GM19395 (cell line): Measurements from ENCODE around the gene CCDC15.
"Not testable (repeated sequence)": the region's sequence is repeated elsewhere in the genome, so short reads cannot be mapped to it uniquely, and the experiment has no call there.

Experiments used
- ATAC-seq: cut with Tn5 transposase; IDR thresholded peaks from one replicate; pipeline ENCODE4 v1.9.1; 2021; ENCODE audit warnings: mild to moderate bottlenecking, moderate library complexity; ENCODE audit not compliant: unreplicated experiment

CCDC15 gene

GRCh38 chr11:124988063-124988462, 34.1 kb downstream of the CCDC15 start:
- no peak for ATAC-seq

GRCh38 chr11:125001079-125001778, 47.2 kb downstream of the CCDC15 start:
- ATAC-seq, result no peak

- ATAC-seq, result no peak
These were observed 47.8 kb downstream of the CCDC15 start for GRCh38 chr11:125001849-125002248.

GRCh38 chr11:125005491-125005890, 51.5 kb downstream of the CCDC15 start:
- ATAC-seq, result no peak

DNA sequence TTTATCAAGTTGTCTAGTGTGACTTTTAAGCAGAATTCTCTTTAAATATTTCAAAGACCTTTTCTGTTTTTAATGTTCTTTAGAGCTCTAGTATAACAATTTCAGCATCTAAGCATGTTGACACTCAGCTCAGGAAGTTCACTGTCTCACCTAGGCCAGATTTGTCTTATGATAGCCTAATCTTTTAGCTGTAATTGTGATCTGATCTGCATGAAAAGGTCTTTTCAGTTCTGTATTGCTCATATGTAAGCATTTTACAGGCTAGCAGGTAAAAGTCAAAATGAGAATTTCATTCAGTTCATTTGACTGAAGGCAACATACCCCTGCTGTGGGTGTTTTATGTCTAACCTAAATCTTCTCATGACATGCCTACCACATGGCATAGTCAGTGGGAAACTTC, 62.4 kb downstream of the CCDC15 start:
- ATAC-seq, result no peak

DNA sequence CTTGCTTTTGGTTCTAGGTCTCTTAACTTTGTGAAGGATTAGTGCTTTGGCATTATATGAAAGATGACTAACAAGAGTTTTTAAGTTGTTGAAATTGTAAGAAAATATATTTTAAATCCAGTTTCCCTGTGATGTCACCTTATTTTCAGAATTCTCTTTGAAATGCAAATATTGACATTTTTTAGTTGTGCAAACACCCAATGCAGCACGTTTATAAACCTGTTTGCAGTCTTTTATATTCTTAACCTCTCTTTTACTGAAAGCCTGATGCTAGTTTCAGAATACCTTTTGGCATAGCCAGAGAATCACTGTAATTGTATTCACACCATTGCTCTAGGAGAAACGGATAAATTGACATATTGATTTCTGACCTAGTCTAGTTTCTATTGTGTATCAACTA, 66.3 kb downstream of the CCDC15 start:
- no peak for ATAC-seq

DNA sequence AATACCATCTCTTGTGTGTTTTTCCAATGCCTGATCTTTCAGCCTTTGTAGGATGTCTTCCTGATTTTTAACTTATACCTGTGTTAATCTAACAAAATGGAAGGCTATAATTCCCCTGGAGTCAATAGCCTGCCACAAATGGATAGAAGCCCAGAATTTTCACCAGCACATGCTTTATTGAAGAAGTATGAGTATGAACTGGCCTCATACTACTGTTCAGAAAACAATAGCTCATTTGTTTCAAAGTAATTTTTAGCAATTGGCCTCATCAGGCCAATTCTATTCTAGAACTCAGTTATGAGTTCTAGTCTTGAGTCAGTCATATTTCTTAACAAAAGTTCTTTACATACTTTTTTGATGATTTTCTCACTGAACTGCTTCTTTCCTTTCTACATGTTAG, 68.5 kb downstream of the CCDC15 start:
- ATAC-seq, result no peak

- no peak for ATAC-seq
These were observed 72.0 kb downstream of the CCDC15 start for GRCh38 chr11:125025968-125026367.

GRCh38 chr11:125029431-125029830, 75.4 kb downstream of the CCDC15 start:
- not testable (repeated sequence) for ATAC-seq

DNA sequence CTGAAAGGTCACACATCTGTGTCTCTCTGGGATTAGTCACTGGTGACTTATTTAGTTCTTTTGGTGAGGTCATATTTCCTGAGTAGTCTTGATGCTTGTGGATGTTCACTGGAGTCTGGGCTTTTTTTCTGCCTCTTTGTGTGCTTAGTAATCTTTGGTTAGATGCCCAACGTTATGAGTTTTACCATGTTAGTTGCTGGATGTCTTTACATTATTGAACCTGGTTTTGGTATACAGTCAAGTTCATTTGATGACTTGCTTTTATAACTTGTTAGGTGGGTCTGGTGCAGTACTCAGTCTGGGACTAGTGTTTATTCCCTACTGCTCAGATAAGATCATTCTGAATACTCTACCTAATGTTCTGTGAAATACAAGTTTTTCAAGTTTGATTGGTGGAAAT, 82.9 kb downstream of the CCDC15 start:
- ATAC-seq, result no peak

GRCh38 chr11:125049164-125049792, 95.3 kb downstream of the CCDC15 start:
- ATAC-seq, result no peak

DNA sequence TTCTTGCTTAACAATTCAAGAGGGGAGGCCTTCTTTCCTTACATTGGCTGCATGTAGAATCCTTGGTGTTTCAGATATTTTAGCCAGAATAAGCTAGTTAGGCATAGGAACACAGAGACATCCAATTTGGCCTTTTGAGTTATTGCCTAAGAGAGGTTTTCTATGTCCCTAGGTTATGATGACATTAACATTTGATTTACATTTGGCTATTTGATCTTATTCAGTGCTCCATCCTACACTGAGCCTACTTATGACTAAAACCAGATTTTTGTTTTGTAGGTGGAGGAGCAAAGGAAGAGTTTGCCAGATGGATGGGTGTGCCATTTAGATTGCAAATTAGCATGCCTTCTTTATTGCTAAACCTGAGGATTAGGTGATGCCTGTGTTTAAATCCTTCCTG, 98.0 kb downstream of the CCDC15 start:
- ATAC-seq, result no peak

- ATAC-seq, result no peak
These were observed 99.2 kb downstream of the CCDC15 start for GRCh38 chr11:125053167-125053566.

DNA sequence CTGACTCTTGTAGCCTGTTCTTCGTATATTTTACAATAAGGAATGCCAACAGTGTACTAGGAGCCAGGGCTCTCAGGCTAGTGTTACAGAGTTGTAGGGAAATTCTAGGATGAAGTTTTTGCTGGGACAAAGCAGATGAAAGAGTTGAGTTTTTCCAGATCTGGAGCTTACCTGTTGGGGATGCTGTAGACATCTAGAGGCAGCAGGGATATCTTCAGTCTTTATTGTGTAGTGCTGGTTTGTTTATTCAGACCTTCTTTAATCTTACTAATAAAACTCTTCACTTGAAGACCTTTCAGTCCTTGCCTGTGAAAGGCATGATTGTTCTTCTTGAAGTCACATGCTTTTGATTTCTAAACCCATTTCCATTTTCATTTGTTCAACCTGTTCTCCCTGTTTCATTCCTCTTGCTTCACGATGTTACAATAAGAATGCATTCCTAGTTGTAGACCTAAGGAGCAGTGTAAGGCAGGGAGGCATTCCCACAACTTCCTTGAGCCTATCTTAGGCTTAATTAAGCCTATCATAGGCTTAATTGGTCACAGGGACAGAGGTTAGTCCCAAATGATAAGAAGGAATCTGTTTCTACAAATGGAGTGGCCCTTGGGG, 101.2 kb downstream of the CCDC15 start:
- ATAC-seq, result no peak

DNA sequence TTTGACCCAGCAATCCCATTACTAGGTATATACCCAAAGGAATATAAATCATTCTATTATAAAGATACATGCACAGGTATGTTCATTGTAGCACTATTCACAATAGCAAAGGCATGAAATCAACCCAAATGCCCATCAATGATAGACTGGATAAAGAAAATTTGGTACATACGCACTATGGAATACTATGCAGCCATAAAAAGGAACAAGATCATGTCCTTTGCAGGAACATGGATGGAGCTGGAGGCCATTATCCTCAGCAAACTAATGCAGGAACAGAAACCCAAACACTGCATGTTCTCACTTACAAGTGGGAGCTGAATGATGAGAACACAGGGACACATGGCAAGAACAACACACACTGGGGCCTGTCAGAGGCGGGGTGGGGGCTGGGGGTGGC, 102.1 kb downstream of the CCDC15 start:
- not testable (repeated sequence) for ATAC-seq

- ATAC-seq, result no peak
These were observed 103.1 kb downstream of the CCDC15 start for GRCh38 chr11:125056931-125057692.

DNA sequence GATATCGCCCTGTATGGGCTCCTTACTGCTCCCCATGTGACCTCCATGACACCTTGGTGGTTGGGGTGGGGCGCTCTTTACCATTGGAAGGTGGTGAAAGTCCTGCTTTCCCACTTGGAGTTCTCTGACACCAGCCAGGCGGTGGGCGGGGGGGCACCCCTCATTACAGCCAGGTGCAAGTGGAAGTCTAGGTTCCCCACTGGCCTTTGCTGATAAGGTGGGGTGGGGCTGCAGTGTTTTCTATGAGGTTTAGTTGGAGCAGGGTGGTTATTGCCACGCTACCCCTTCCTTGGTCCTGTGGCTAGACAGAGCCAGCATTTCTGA, 103.7 kb downstream of the CCDC15 start:
- ATAC-seq, result no peak

GRCh38 chr11:125061281-125061680, 107.3 kb downstream of the CCDC15 start:
- ATAC-seq, result no peak

DNA sequence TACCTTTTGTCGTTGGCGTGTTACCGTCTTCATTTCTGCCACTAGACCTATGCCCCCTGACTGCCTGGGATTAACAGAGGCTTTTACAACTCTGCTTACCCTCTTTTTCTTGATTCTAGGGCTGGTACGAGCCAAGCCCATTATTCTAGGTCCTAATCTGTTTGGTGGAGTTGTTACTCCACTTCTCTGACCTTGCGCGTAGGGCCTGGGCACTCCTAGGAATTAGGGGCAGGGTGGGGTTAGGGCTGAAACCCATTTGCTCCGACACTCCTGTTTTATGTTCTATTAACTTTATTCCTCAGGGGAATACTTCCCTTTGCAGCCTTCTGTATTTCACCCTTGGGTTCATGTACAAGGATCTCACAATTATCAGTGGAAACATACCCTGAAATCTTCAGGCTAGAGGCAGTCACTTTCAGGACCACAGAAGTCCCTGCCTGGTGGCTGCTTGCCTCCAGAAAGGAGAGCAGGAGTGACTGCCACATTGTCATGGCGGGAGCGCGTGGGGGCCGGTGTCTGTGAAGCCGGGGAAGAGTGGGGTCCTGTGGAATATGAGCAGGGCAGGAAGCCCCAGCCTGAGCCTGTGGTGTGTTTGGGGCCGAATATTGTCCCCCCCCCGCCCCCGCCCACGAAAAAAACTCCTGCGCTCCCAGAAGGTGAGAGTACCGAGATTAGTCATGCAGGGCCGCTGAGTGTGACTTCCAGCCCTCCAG, 108.4 kb downstream of the CCDC15 start:
- peak; percentile 9 for ATAC-seq

DNA sequence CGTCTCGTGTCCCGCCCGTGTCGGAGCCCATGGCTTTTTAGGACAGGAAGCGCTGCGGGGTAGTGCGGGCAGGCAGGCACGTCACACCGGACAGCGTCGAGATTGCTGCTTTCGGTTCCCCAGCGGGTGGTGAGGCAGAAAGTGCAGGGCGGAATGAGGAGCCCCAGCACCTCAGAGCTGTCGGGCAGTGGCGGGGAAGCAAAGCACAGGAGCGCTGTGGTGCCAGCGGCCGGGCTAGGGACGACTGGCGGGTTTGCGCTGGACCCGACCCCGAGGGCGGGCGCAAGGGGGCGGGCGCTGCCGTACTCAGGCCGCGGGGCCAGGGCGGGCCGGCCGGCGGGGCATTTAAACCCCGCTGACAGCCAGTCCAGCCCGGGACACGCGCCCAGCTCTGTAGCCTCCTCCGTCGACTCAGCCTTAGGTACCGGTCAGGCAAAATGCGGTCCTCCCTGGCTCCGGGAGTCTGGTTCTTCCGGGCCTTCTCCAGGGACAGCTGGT, 109.0 kb downstream of the CCDC15 start, which contains the start of gene SLC37A2:
Gene SLC37A2 (plus strand): TSS at position 375 of the 498 bp plus-strand sequence. CDS start 63 bp downstream, at position 438.
- peak; percentile 94 for ATAC-seq
